GM06990 (cell line): ENCODE results near the gene SYT10.

Source experiments
- DNase-seq: peaks from one replicate; pipeline ENCODE4 v3.0.0-alpha.2; 2011; ENCODE audit not compliant: insufficient read length; ENCODE audit errors: extremely low read depth
- H3K27me3 ChIP-seq: replicated peaks from 2 replicates; pipeline ENCODE4 v1.6.0; 2011; ENCODE audit warnings: low read length; ENCODE audit not compliant: control insufficient read depth, insufficient read depth
- H3K36me3 ChIP-seq: 2 replicates; pipeline ENCODE4 v1.5.1; 2011; ENCODE audit warnings: low read length; ENCODE audit not compliant: control insufficient read depth, insufficient read depth
- H3K4me3 ChIP-seq: replicated peaks from 2 replicates; pipeline ENCODE4 v1.5.1; 2011; ENCODE audit warnings: low read depth, mild to moderate bottlenecking, control low read depth, low read length
- CTCF ChIP-seq: IDR thresholded peaks from 2 replicates; pipeline ENCODE4 v1.5.1; 2011; ENCODE audit warnings: low read length, control low read depth, mild to moderate bottlenecking, inconsistent platforms; ENCODE audit not compliant: insufficient read depth, poor library complexity, severe bottlenecking

Gene SYT10

GRCh38 chr12:33472299-33472698, 32.7 kb upstream of the SYT10 start:
- no peak for DNase-seq
- H3K27me3 ChIP-seq, result no peaks in the 10 kb centered on the region
- H3K36me3 ChIP-seq, result no peaks in the 10 kb centered on the region
- TF ChIP-seq CTCF, result no peak
- no peak overlapping the region for H3K4me3 ChIP-seq

DNA sequence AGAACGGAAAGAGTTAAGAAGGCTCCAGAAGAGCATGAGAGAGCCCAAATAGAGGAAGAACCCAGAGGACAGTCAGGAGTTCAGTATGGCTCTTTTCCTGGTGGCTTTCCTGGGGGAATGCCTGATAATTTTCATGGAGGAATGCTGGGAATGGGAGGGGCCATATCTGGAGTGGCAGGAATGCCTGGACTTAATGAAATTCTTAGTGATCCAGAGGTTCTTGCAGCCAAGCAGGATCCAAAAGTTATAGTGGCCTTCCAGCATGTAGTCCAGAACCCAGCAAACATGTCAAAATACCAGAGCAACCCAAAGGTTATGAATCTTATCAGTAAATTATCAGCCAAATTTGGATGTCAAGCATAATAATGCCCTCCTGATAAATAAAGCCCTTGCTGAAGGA, 15.5 kb upstream of the SYT10 start:
- Histone ChIP-seq H3K4me3 (no peak overlapping the region), H3K27me3 (no peaks in the 10 kb centered on the region), H3K36me3 (no peaks in the 10 kb centered on the region)
- TF ChIP-seq CTCF, result no peak
- DNase-seq, result no peak

DNA sequence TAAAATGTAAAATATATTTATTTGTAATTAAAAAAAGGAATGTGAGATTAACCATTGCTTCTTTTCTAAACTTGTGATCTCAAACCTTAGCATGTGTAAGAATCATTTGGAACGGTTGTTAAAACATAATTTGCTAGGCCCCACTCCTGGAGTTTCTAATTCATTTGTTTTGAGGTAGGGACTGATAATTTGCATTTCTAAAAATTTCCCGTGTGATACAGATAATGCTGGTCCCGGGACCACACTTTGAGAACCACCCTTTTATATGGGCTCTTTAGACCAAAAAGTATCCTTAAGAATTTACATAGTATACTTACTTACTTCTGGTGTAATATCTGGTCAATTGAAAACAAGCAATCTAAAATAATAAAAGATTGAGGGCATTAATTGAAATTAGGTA, 10.9 kb upstream of the SYT10 start:
- H3K27me3 ChIP-seq, result no peaks in the 10 kb centered on the region
- DNase-seq, result no peak
- no peak for TF ChIP-seq CTCF
- no peak overlapping the region for H3K4me3 ChIP-seq
- no peaks in the 10 kb centered on the region for H3K36me3 ChIP-seq

DNA sequence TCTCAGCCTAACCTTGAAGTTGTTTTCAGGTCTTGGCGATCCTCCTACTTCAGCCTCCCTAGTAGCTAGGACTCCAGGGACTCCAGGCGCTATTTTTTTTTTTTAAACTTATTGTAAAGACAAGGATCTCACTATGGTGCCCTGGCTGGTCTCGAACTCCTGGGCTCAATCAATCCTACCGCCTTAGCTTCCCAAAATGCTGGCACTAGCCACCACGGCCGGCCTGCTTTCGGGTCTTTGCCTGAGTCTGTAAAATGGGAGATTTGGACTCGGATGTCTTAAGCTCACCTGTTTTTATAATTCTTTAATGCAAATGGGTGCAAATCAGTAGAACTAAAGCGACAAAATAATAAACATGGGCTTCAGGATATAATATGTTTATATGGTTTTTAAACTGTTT, 858 bp upstream of the SYT10 start:
- H3K4me3 ChIP-seq, result no peak overlapping the region
- no peak for TF ChIP-seq CTCF
- no peaks in the 10 kb centered on the region for H3K36me3 ChIP-seq

GRCh38 chr12:33438851-33439586, 600 bp downstream of the SYT10 start:
- Histone ChIP-seq H3K36me3 (no peaks in the 10 kb centered on the region), H3K27me3 (no peaks in the 10 kb centered on the region), H3K4me3 (no peak overlapping the region)
- peak; percentile 4 for DNase-seq
- no peak for TF ChIP-seq CTCF

More for the DNA sequence above, 858 bp upstream of the SYT10 start:
- DNase-seq, result no peak
- H3K27me3 ChIP-seq, result no peaks in the 10 kb centered on the region
